NB4 (cell line): ENCODE results near the gene NR4A3.

ENCODE experiments used
- DNase-seq: peaks from one replicate; pipeline ENCODE4 v3.0.0; 2010; ENCODE audit warnings: low read depth
- H3K4me3 ChIP-seq: one replicate; pipeline ENCODE4 v1.5.1; 2011; ENCODE audit warnings: mild to moderate bottlenecking, low read depth, low read length, moderate library complexity
- CTCF ChIP-seq: IDR thresholded peaks from one replicate; pipeline ENCODE4 v1.5.1; 2012; ENCODE audit warnings: low read depth, low read length
- MYC ChIP-seq: IDR thresholded peaks from 2 replicates; pipeline ENCODE4 v1.6.1; 2011; ENCODE audit warnings: low read depth, low read length
- POLR2A ChIP-seq: IDR thresholded peaks from 2 replicates; pipeline ENCODE4 v1.6.1; 2011; ENCODE audit warnings: mild to moderate bottlenecking; ENCODE audit not compliant: insufficient read length; ENCODE audit errors: extremely low read depth
- TF ChIP-seq, protein P1 (sequence below): IDR thresholded peaks from 2 replicates; pipeline ENCODE4 v1.6.1; 2011; ENCODE audit warnings: low read depth, low read length

NR4A3 gene

GRCh38 chr9:99828054-99828416, 6.3 kb downstream of the NR4A3 start:
- H3K4me3 ChIP-seq: no peak overlapping the region
- TF ChIP-seq POLR2A (no peak), CTCF (no peak), MYC (no peak)
- TF ChIP-seq, protein P1, sequence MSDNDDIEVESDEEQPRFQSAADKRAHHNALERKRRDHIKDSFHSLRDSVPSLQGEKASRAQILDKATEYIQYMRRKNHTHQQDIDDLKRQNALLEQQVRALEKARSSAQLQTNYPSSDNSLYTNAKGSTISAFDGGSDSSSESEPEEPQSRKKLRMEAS: no peak
- DNase-seq: no peak

DNA sequence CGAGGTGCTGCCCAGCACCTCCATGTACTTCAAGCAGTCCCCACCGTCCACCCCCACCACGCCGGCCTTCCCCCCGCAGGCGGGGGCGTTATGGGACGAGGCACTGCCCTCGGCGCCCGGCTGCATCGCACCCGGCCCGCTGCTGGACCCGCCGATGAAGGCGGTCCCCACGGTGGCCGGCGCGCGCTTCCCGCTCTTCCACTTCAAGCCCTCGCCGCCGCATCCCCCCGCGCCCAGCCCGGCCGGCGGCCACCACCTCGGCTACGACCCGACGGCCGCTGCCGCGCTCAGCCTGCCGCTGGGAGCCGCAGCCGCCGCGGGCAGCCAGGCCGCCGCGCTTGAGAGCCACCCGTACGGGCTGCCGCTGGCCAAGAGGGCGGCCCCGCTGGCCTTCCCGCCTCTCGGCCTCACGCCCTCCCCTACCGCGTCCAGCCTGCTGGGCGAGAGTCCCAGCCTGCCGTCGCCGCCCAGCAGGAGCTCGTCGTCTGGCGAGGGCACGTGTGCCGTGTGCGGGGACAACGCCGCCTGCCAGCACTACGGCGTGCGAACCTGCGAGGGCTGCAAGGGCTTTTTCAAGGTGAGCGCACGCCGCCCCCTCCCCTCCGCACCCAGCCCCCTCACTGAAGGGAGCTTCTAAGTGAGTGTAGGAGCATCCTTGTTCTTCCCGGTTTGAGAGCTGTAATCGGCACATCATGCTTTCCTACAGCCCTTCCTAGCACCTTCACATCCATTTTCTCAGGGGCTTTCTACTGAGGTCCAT, 6.9 kb downstream of the NR4A3 start:
- DNase-seq: no peak
- TF ChIP-seq MYC: no peak
- TF ChIP-seq, protein P1: no peak
- TF ChIP-seq CTCF: no peak
- no peak for TF ChIP-seq POLR2A
- no peak overlapping the region for H3K4me3 ChIP-seq

DNA sequence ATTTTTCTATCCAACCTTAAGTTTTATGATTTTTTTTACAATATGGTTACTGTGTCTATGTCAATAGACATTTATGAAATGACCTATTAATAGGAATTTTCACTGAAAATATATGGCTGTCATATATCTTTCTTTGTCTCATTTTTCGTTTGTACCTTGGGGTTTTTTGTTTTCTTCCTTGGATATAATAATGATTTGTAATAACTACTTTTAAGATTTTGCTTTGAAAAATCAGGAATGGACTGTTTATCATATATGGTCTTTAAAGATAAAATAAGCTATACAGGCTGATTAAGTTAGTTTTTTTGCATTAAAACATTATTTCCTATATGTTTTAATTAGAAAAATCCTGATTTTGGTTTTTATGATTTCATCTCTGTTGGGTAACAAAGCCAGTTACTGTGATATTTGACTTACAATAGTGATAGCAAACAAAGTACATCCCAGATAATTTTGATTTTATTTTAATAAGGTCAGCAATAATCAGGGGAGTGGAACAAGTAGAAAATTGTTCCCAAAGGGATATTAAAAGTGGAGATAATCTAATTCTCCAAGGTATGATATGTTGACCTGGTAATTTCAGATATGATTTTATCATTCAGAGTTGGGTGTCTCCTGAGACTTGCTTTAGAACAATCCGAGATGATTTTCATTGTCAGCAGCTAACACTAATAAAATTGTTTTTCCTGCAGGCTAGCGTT, 10.3 kb downstream of the NR4A3 start:
- no peak for DNase-seq
- TF ChIP-seq MYC: no peak
- TF ChIP-seq CTCF: no peak
- no peak for TF ChIP-seq POLR2A
- TF ChIP-seq, protein P1: no peak
- H3K4me3 ChIP-seq: no peak overlapping the region

GRCh38 chr9:99832558-99832864, 10.8 kb downstream of the NR4A3 start:
- DNase-seq: no peak
- TF ChIP-seq POLR2A (no peak), MYC (no peak), CTCF (no peak)
- TF ChIP-seq, protein P1: no peak

DNA sequence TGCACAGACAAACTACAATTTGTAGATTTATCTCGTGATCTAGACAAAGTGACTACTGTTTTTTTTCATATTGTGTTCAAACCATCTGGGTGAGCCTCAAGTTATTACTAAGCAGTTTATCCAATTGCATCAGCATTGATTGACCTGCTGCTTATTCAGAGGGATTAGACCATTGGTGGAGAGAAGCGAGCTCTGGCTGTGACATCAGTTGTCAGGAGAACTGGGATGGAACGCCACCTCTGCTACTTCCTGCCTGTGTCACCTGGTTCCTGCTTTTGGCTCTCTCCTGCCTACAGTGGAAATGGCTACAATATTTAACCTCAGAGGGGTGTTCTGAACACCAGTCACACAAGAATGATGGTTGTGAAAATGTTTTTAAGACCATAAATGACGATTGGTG, 12.1 kb downstream of the NR4A3 start:
- TF ChIP-seq MYC (no peak), POLR2A (no peak), CTCF (no peak)
- TF ChIP-seq, protein P1: no peak
- no peak overlapping the region for H3K4me3 ChIP-seq
- DNase-seq: no peak

More at GRCh38 chr9:99832558-99832864, 10.8 kb downstream of the NR4A3 start:
- no peak overlapping the region for H3K4me3 ChIP-seq
